Fibroblast of lung (primary cell): ENCODE measurements around the gene BCAR1. TPM values are rescaled to one million over a fixed set of nuclear protein-coding genes. Genes with fewer than 3 reads are reported as not detected.
A peak's percentile ranks its signal among the peaks of the same experiment; 100 is the strongest.

Source experiments
- DNase-seq, 2 donors: peaks; one replicate each; pipeline versions ENCODE4 v3.0.0 to v3.0.0-alpha.2; 2010; ENCODE audit warnings: low read depth in 2 of 2
- H2AFZ ChIP-seq: 2 replicates; pipeline ENCODE4 v1.5.1; 2012; ENCODE audit warnings: low read length, control low read depth, inconsistent platforms
- H3K27ac ChIP-seq: 2 replicates; pipeline ENCODE4 v1.5.1; 2011; ENCODE audit warnings: low read length, control low read depth; ENCODE audit not compliant: insufficient read depth
- H3K27me3 ChIP-seq: 2 replicates; pipeline ENCODE4 v1.5.1; 2011; ENCODE audit warnings: mild to moderate bottlenecking, low read length; ENCODE audit not compliant: control insufficient read depth, insufficient read depth
- H3K36me3 ChIP-seq: 2 replicates; pipeline ENCODE4 v1.5.1; 2011; ENCODE audit warnings: low read length; ENCODE audit not compliant: control insufficient read depth, insufficient read depth
- H3K4me1 ChIP-seq: 2 replicates; pipeline ENCODE4 v1.5.1; 2011; ENCODE audit warnings: low read length; ENCODE audit not compliant: control insufficient read depth, insufficient read depth; ENCODE audit errors: extremely low read depth
- H3K4me2 ChIP-seq: 2 replicates; pipeline ENCODE4 v1.5.1; 2011; ENCODE audit warnings: low read length, control low read depth; ENCODE audit not compliant: insufficient read depth; ENCODE audit errors: extremely low read depth
- H3K4me3 ChIP-seq, 4 experiments: fragments of 200-600 bp in 1 of 4; sonication (generic) in 1 of 4; replicated peaks in 1 of 4; 2 replicates each; pipeline ENCODE4 v1.5.1; 2011 to 2016; ENCODE audit warnings: low read length in 4 of 4, low read depth in 3 of 4, mild to moderate bottlenecking in 3 of 4, control low read depth in 2 of 4, inconsistent platforms in 1 of 4, mixed read lengths in 1 of 4; ENCODE audit not compliant: insufficient read depth in 1 of 4; ENCODE audit errors: control extremely low read depth in 1 of 4
- H3K79me2 ChIP-seq: 2 replicates; pipeline ENCODE4 v1.5.1; 2012; ENCODE audit warnings: mild to moderate bottlenecking, low read length, inconsistent platforms; ENCODE audit not compliant: control insufficient read depth, insufficient read depth
- H3K9ac ChIP-seq: 2 replicates; pipeline ENCODE4 v1.5.1; 2011; ENCODE audit warnings: mild to moderate bottlenecking, low read length, control low read depth; ENCODE audit not compliant: insufficient read depth
- H3K9me3 ChIP-seq: 2 replicates; pipeline ENCODE4 v1.5.1; 2012; ENCODE audit warnings: low read depth, low read length; ENCODE audit not compliant: control insufficient read depth, insufficient read depth
- H4K20me1 ChIP-seq: 2 replicates; pipeline ENCODE4 v1.5.1; 2011; ENCODE audit warnings: low read length; ENCODE audit not compliant: control insufficient read depth, insufficient read depth; ENCODE audit errors: extremely low read depth
- EZH2 ChIP-seq: IDR thresholded peaks from 2 replicates; pipeline ENCODE4 v1.5.1; 2012; ENCODE audit warnings: low read length, control low read depth, mild to moderate bottlenecking; ENCODE audit errors: missing control alignments
- polyA plus RNA-seq, 2 donors: library from polyadenylated mRNA; depleted of rRNA in 1 of 2; stranded (reverse) in 1 of 2; unstranded in 1 of 2; fragments of >200 nt; gene quantifications; 2 replicates each; pipeline ENCODE4 v1.2.1, GENCODE V29; 2011 to 2012; ENCODE audit warnings: missing spikeins in 1 of 2
- total RNA-seq: library from RNA; depleted of rRNA; stranded (reverse); fragments of >200 nt; gene quantifications from 2 replicates; pipeline ENCODE4 v1.2.1, GENCODE V29; 2014
- TF ChIP-seq, protein P1 (sequence below), 2 donors: IDR thresholded peaks in 1 of 2; conservative IDR thresholded peaks in 1 of 2; 1 replicate in 1 of 2; 2 replicates in 1 of 2; pipeline ENCODE4 v1.5.1; 2011 to 2012; ENCODE audit warnings: low read length in 2 of 2, control low read depth in 1 of 2, inconsistent platforms in 1 of 2, low read depth in 1 of 2, mild to moderate bottlenecking in 1 of 2

Gene BCAR1
- total and polyA plus RNA-seq, 2 donors (not counting 1 experiment from before 2014, with no cell fraction given) = 36.8 to 66.5 TPM

DNA sequence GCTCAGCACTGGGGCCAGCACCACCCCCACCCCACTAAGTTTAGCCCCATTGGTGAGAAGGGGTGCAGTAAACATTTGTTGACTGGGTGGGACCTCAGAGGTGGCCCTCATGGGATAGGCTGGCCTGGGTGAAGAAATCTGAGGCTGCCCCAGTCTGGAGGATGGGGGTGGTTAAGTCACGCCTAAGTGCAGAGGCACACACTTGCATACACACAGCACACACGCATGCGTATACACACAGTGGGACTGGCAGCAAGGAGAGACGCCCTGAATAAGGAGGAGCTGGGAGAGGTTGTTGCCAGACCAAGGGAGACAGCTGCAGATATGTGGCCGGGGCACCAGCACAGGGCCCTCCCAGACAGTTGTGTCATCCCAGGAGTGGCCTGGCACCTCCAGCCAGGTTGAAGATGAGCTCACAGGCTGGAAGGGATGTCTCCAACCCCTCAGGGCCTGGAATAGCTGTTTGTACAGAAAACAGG, 3.0 kb upstream of the BCAR1 start:
- Histone ChIP-seq H3K9me3 (no peaks in the 10 kb centered on the region), H3K4me2 (peak overlapping the region; percentile 21), H4K20me1 (peaks cover 3% of the 10 kb centered on the region), H3K9ac (peak overlapping the region; percentile 20), H3K4me1 (peaks cover 70% of the 10 kb centered on the region), H3K79me2 (peaks cover 95% of the 10 kb centered on the region), H3K36me3 (peaks cover 3% of the 10 kb centered on the region), H3K27ac (peak overlapping the region; percentile 75), H2AFZ (no peak overlapping the region), H3K4me3 (no peak overlapping the region), H3K27me3 (no peaks in the 10 kb centered on the region)
- TF ChIP-seq EZH2 = no peak
- TF ChIP-seq, protein P1, sequence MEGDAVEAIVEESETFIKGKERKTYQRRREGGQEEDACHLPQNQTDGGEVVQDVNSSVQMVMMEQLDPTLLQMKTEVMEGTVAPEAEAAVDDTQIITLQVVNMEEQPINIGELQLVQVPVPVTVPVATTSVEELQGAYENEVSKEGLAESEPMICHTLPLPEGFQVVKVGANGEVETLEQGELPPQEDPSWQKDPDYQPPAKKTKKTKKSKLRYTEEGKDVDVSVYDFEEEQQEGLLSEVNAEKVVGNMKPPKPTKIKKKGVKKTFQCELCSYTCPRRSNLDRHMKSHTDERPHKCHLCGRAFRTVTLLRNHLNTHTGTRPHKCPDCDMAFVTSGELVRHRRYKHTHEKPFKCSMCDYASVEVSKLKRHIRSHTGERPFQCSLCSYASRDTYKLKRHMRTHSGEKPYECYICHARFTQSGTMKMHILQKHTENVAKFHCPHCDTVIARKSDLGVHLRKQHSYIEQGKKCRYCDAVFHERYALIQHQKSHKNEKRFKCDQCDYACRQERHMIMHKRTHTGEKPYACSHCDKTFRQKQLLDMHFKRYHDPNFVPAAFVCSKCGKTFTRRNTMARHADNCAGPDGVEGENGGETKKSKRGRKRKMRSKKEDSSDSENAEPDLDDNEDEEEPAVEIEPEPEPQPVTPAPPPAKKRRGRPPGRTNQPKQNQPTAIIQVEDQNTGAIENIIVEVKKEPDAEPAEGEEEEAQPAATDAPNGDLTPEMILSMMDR (conservative IDR thresholded peaks at IDR 0.05 in 1 of 2, IDR thresholded peaks at IDR 0.05 in 1 of 2; ENCODE audit: low read depth in 1 of 2, low read length in 2 of 2) = no peak
- peak; percentile 60 to 78 for DNase-seq

DNA sequence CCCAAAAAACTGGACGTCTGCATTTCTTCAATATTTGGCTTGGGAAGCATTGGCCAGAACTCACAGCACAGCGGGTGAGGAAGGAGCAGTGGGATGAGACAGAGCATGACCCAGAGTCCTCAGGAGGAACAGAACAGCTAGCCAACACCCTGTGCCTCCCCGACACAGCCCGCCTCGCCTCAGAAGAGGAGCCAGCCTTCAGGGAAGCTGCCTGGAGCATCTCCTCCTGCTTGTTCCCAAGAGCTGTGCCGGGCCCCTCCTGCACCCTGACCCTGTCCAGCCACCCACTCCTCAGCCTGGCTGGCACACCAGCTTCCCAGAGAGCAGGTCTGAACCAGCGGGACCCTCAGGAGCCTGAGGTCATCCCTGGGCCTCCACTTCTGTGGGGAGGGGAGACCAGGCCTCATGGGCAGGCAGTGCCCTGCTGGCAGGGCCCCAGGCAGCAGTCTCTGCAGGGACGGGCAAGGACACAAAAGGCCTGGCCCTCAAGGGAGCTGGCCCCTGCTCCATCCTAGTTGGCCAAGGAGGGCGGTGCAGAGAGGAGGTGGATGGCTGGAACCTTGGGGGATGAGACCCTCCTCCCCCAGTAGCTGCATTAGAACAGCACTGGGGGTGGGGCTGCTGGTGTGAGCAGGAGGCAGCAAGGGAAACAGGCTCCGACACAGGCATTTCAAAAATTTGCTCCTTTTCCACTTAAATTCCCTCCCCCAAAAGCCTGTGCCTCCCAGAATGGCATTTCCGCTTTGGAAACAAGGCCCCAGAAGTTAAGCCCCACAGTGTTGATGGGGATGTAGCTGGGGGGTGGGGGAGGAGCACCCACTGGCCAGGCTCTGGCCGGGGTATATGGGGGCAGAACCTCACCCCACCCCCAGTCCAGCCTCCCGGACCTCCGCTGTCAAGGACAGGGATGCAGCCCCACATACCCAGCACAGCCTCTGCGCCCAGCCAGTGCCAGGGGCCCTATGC, 1.8 kb upstream of the BCAR1 start:
- Histone ChIP-seq H4K20me1 (peaks cover 1% of the 10 kb centered on the region), H3K27me3 (no peaks in the 10 kb centered on the region), H3K9me3 (no peaks in the 10 kb centered on the region), H3K4me2 (peak overlapping the region; percentile 61), H3K4me3 (peak overlapping the region in 1 of 4 experiments; percentile 17), H3K79me2 (peaks cover 95% of the 10 kb centered on the region), H2AFZ (no peak overlapping the region), H3K36me3 (no peaks in the 10 kb centered on the region), H3K9ac (peak overlapping the region; percentile 65), H3K4me1 (peaks cover 70% of the 10 kb centered on the region), H3K27ac (peak overlapping the region; percentile 75)
- DNase-seq = peak; percentile 52 to 87
- TF ChIP-seq, protein P1 (conservative IDR thresholded peaks at IDR 0.05 in 1 of 2, IDR thresholded peaks at IDR 0.05 in 1 of 2; ENCODE audit: low read depth in 1 of 2, low read length in 2 of 2) = no peak
- TF ChIP-seq EZH2 = no peak

DNA sequence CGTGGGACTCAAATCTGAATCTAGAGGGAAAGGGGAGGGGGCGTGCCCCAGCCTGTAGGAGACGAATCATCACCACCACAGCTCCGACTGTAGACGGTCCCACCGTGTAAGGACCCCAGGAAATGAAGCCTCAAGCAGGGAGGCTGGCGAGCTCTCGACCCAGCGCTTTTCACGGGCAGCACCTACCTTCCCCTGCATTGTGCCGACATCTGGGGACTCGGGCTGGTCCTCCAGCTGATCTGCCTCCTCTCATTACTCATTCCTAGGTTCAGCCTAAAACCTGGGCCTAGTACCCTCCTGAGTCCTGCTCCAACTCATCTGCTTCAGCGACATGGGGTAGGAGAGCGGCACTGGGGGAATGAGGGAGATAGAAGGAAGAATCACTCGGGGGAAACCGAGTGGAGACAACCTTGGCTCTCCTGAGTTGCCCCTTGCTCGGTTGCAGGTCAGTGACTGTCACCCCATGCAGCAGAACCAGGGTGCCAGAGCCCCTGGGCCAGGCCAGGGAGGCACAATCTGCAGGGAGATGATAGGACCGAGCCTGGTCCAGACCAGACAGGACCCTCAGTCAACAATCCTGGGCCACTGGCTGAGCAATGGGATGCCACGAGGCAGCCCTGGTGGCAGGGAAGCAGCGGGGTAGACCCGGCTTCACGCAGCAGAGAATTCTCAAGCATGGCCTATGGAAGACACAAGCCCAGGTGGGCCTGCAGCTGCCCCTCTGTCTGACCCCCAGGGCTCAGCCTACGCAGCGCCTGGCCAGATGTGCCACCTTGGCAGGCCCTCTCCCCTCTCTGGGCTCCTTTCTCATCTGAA, 833 bp upstream of the BCAR1 start:
- peaks cover 1% of the 10 kb centered on the region for H3K36me3 ChIP-seq
- H3K4me1 ChIP-seq = peaks cover 69% of the 10 kb centered on the region
- peak overlapping the region; percentile 48 for H3K9ac ChIP-seq
- H3K4me2 ChIP-seq = peak overlapping the region; percentile 65
- H3K9me3 ChIP-seq = no peaks in the 10 kb centered on the region
- TF ChIP-seq, protein P1 (conservative IDR thresholded peaks at IDR 0.05 in 1 of 2, IDR thresholded peaks at IDR 0.05 in 1 of 2; ENCODE audit: low read depth in 1 of 2, low read length in 2 of 2) = no peak
- TF ChIP-seq EZH2 = no peak
- H4K20me1 ChIP-seq = peaks cover 1% of the 10 kb centered on the region
- no peak overlapping the region for H2AFZ ChIP-seq
- H3K27ac ChIP-seq = peak overlapping the region; percentile 75
- H3K79me2 ChIP-seq = peaks cover 95% of the 10 kb centered on the region
- peak overlapping the region in 1 of 4 experiments; percentile 6 for H3K4me3 ChIP-seq
- DNase-seq = no peak
- H3K27me3 ChIP-seq = no peaks in the 10 kb centered on the region
